Astrocyte of the cerebellum (primary cell): Measurements from ENCODE around the gene BCL3.

Experiments
- DNase-seq: peaks from one replicate; pipeline ENCODE4 v3.0.0-alpha.2; 2011; ENCODE audit warnings: low read depth
- H3K4me3 ChIP-seq: 2 replicates; pipeline ENCODE4 v1.5.1; 2011; ENCODE audit warnings: mild to moderate bottlenecking, low read depth, low read length, moderate library complexity
- in situ Hi-C: cut with HindIII; loops from 2 replicates; pipeline ENCODE4 v1.10.0; 2017; ENCODE audit warnings: low sequenced_read_pairs
- TF ChIP-seq, protein P1 (sequence below): IDR thresholded peaks from 2 replicates; pipeline ENCODE4 v1.5.1; 2012; ENCODE audit warnings: low read length, low read depth, moderate library complexity, mild to moderate bottlenecking; ENCODE audit errors: missing control alignments

The BCL3 gene

DNA sequence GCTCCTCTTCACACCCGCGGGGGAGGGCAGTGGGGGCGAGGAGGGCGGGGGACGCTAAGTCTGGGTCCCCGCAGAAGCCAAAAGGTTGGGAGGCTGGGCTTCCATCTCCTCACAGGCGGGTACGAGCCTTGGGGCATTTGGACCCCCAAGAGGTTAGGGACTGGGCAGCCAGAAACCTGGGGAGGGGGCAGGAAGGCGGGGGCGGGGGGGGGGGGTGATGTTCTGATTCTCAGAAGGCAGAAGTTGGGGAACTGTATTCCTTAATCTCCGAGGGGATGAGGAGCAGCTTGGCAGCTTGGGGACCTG is 5.1 kb downstream of the BCL3 start:
- TF ChIP-seq, protein P1, sequence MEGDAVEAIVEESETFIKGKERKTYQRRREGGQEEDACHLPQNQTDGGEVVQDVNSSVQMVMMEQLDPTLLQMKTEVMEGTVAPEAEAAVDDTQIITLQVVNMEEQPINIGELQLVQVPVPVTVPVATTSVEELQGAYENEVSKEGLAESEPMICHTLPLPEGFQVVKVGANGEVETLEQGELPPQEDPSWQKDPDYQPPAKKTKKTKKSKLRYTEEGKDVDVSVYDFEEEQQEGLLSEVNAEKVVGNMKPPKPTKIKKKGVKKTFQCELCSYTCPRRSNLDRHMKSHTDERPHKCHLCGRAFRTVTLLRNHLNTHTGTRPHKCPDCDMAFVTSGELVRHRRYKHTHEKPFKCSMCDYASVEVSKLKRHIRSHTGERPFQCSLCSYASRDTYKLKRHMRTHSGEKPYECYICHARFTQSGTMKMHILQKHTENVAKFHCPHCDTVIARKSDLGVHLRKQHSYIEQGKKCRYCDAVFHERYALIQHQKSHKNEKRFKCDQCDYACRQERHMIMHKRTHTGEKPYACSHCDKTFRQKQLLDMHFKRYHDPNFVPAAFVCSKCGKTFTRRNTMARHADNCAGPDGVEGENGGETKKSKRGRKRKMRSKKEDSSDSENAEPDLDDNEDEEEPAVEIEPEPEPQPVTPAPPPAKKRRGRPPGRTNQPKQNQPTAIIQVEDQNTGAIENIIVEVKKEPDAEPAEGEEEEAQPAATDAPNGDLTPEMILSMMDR: no peak
- in situ Hi-C loops: no loop called here
- H3K4me3 ChIP-seq: peak overlapping the region; percentile 76
- DNase-seq: no peak

DNA sequence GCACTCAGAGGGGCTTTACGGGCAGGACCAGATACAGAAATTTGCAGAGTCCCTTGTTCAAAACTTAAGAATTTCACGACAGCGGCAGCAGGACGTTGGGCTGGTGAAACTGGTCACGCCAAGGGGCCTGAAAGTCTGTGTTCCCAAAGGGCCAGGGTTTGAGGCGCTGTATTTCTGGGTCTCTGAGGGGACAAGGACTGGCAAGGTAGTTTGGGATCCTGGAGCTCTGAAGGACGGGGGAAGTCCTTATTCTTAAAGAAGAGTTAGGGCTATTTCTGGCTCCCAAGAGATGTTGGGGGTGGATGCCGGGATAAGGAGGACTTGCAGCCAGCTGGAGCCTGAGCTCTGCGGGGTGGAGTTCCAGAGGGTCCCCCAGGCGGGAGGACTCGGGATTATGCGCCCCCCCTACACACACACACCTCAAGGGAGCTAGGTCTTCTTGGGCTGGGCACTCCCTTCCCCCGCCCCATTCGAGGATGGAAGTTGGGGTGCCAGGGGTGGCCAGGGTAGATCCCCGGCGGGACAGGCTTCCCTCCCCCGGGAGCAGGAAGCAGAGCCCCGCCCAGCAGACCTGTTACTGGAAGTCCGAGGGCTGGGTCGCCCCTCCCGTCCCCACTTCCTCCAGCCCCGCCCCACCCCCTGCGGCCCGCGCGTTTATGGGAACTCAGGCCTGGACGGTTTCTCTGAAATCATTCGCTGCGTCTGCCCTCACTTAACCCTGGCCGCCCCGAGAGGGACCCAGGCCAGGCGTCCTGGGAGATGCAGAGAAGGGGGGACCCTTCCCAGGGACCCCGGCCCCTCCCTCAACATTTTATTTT is 5.6 kb downstream of the BCL3 start:
- DNase-seq: no peak
- in situ Hi-C loops: no loop called here
- H3K4me3 ChIP-seq: peak overlapping the region; percentile 76
- TF ChIP-seq, protein P1: no peak

DNA sequence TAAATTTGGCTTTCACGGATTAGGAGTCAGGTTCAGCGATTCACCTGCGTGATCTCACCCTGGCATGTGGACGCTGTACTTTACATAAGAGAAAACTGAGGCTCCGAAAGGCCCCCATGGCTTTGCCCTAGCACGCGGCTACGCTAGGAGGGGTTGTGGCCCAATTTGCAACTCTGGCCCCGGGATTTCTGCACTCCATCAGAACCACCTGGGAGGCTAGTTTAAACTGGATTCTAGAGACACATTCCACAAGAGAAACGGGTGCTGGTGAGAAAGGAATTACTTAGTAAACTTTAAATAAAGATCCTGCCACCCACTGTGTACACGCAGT is 6.2 kb downstream of the BCL3 start:
- in situ Hi-C loops: no loop called here
- no peak for DNase-seq
- H3K4me3 ChIP-seq: peak overlapping the region; percentile 76
- TF ChIP-seq, protein P1: no peak

DNA sequence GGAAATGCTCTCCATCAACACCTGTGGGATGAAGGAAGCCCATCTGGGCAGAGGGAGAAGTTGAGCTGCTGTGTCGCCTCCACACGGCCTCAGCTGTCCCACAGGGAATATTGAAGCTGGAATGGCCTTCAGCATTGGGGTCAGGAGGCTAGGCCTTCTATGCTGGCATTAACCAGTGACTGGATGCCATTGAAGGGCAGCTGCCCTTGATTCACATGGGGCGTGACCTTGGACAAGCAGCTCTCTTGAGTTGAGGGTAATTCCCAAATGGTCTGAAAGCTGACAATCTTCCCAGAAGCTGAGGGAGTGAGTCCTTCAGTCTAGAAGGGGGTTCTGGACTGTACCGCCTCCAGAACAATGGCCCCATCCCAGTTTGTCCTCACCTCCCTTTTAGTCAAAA is 6.7 kb downstream of the BCL3 start:
- TF ChIP-seq, protein P1: no peak
- no peak overlapping the region for H3K4me3 ChIP-seq
- DNase-seq: no peak
- in situ Hi-C loops: no loop called here

DNA sequence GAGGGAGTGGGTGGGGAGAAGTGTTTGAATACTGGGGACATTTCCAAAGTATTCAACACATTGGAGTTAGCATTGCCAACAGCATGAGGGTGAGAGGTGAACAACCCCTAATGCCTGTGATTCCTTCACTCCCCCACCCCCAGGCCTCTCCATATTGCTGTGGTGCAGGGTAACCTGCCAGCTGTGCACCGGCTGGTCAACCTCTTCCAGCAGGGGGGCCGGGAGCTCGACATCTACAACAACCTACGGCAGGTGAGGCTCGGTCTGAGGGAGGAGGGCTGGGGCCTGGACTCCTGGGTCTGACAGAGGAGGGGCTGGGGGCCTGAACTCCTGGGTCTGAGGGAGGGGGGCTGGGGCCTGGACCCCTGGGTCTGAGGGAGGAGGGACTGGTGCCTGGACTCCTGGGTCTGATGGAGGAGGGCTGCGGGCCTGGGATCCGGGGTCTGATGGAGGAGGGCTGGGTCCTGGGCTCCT is 7.6 kb downstream of the BCL3 start:
- TF ChIP-seq, protein P1: no peak
- DNase-seq: no peak
- H3K4me3 ChIP-seq: no peak overlapping the region
- in situ Hi-C loops: no loop called here

DNA sequence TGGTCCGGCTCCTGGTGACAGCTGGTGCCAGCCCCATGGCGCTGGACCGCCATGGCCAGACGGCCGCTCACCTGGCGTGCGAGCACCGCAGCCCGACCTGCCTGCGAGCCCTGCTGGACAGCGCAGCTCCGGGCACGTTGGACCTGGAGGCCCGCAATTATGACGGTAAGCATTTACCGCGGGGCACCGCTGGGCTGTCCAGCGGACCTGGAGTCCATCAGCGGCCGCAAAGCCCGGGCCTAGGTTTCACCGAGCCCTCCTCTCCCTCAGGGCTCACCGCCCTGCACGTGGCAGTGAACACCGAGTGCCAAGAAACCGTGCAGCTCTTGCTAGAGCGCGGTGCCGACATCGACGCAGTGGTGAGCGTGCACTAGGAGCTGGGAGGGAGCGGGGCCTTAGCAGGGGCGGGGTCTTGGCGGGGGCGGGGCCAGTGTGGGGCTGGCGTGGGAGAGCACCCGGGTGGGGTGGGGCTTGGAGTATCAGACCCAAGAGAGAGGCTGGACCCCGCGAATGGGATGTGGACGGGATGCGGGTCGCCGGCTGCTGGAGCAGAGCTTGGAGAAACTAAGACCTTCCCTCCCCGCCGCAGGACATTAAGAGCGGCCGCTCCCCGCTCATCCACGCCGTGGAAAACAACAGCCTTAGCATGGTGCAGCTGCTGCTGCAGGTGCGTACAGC is 8.7 kb downstream of the BCL3 start:
- in situ Hi-C loops: no loop called here
- TF ChIP-seq, protein P1: no peak
- DNase-seq: no peak
- peak overlapping the region; percentile 41 for H3K4me3 ChIP-seq
